ENCODE measurements around the gene EDIL3.

- TF ChIP-seq POLR2A (IDR thresholded peaks at IDR 0.05) (no peak), EP300 (IDR thresholded peaks at IDR 0.05) (no peak), CTCF (IDR thresholded peaks at IDR 0.05) (no peak), POLR2AphosphoS5 (IDR thresholded peaks at IDR 0.05) (no peak)
These were observed 127.6 kb downstream of the EDIL3 start for GRCh38 chr5:84257061-84257460.

Measured in suprapubic skin (tissue), 4 donors.